Measurements from ENCODE around the gene KRTAP10-3. TPM values are rescaled to one million over a fixed set of nuclear protein-coding genes. Genes with fewer than 3 reads are reported as not detected.

The KRTAP10-3 gene
- total RNA-seq, 1 experiment from 2014 or later = not detected

DNA sequence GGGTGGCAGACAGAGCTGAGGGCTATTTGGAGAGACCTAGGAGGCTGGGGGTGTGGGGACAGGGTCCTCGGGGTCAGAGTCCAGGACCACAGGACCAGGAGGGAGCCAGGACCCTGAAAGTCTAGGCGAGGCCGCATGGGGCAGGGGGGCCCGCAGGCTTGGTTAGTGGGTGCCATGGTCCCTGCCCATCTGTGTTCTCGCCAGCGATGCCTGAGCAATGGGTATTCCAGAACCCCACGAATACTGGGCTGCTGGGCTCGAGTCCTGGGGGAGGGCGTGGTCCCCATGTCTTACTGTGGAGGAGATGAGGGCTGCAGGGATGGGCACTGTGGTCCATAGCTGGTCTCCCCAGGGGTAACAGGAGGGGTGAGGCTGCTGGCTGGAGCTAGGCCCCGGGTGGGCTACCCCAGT, 31.7 kb upstream of the KRTAP10-3 start (continued):
- TF ChIP-seq, protein P1, sequence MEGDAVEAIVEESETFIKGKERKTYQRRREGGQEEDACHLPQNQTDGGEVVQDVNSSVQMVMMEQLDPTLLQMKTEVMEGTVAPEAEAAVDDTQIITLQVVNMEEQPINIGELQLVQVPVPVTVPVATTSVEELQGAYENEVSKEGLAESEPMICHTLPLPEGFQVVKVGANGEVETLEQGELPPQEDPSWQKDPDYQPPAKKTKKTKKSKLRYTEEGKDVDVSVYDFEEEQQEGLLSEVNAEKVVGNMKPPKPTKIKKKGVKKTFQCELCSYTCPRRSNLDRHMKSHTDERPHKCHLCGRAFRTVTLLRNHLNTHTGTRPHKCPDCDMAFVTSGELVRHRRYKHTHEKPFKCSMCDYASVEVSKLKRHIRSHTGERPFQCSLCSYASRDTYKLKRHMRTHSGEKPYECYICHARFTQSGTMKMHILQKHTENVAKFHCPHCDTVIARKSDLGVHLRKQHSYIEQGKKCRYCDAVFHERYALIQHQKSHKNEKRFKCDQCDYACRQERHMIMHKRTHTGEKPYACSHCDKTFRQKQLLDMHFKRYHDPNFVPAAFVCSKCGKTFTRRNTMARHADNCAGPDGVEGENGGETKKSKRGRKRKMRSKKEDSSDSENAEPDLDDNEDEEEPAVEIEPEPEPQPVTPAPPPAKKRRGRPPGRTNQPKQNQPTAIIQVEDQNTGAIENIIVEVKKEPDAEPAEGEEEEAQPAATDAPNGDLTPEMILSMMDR (IDR thresholded peaks at IDR 0.05 in 2 of 3, conservative IDR thresholded peaks at IDR 0.05 in 1 of 3; ENCODE audit: borderline replicate concordance in 1 of 3, insufficient read depth in 1 of 3, low read depth in 2 of 3, low read length in 2 of 3) = no peak
- TF ChIP-seq, protein P2, sequence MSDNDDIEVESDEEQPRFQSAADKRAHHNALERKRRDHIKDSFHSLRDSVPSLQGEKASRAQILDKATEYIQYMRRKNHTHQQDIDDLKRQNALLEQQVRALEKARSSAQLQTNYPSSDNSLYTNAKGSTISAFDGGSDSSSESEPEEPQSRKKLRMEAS (IDR thresholded peaks at IDR 0.05) = no peak
- TF ChIP-seq YY1 (IDR thresholded peaks at IDR 0.05; ENCODE audit: extremely low read depth, insufficient replicate concordance, low read depth, low read length) = no peak
- TF ChIP-seq POLR2AphosphoS5 (IDR thresholded peaks at IDR 0.05; ENCODE audit: low read depth, low read length) = no peak
- no peak for TF ChIP-seq EZH2phosphoT487 (IDR thresholded peaks at IDR 0.05; ENCODE audit: borderline replicate concordance)
- no peak for TF ChIP-seq SRF (IDR thresholded peaks at IDR 0.05; ENCODE audit: low read depth)

DNA sequence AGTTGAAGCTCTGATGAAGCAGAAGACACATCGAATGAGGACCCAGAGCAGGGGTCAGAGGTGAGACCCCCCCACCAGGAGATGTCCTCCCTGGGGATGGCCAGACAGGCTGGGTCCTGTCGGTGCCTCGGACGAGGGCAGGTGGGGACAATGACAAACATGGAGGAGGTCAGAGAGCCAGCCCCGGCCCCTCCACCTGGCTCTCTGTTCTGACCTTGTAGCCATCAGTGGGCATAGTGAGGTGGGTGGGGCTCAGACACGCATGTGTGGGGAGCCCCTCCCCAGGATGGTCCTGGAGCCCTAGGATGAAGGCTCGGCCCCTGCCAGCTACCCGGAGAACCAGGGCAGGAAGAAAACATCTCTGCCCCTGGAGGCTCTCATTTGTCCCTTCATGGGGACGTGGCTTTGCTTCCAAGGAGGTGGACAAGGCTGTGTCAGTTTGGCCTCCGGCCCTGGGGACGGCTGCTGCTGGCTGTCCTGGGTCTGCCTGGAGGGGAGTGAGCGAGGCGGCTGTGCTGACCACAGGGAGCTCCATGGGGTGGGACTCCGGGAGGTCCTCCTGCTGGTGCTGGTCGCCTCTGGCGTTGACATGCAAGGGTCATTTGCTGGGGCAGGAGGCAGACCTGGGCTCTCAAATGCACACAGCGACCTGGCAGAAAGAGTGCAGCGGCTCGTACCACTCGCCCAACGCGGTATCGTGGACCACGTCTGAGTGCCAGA, 31.2 kb upstream of the KRTAP10-3 start:
- Histone ChIP-seq H3K36me3 (ENCODE audit: control insufficient read depth in 1 of 2, insufficient read depth in 2 of 2, low read length in 2 of 2) (no peaks in the 10 kb centered on the region), H3K4me2 (ENCODE audit: low read length) (no peak overlapping the region), H3K27me3 (ENCODE audit: insufficient read depth, low read length) (peaks cover 16% of the 10 kb centered on the region), H3K4me3 (replicated peaks in 1 of 2; ENCODE audit: low read depth in 1 of 2, low read length in 2 of 2) (no peak overlapping the region), H3K4me1 (ENCODE audit: control insufficient read depth in 1 of 2, insufficient read depth in 2 of 2, low read length in 2 of 2) (no peaks in the 10 kb centered on the region), H3K27ac (ENCODE audit: low read depth, low read length) (no peak overlapping the region), H2AFZ (ENCODE audit: low read depth, low read length, poor library complexity, severe bottlenecking) (no peak overlapping the region), H3K9ac (ENCODE audit: low read length) (no peak overlapping the region), H3K79me2 (ENCODE audit: insufficient read depth, low read length) (no peaks in the 10 kb centered on the region), H4K20me1 (ENCODE audit: insufficient read depth) (no peaks in the 10 kb centered on the region), H3K9me2 (ENCODE audit: insufficient read depth) (no peaks in the 10 kb centered on the region), H3K9me3 (ENCODE audit: control insufficient read depth in 1 of 2, insufficient read depth in 1 of 2, low read depth in 1 of 2, low read length in 2 of 2) (no peaks in the 10 kb centered on the region)
- DNase-seq (ENCODE audit: low read depth, low spot score) = no peak
- no TSS peak for BruUV-seq (replicated peaks)
- ChIA-PET CTCF (no interaction called here), POLR2A (no interaction called here), RAD21 (ENCODE audit: low non-redundant PET in 1 of 2, low total read pairs in 2 of 2, uncharacterized antibody in 2 of 2, unreplicated experiment in 2 of 2) (no interaction called here)
- intact Hi-C loops (cut with micrococcal nuclease) = no loop called here
- TF ChIP-seq TCF7L2 (IDR thresholded peaks at IDR 0.05; ENCODE audit: borderline replicate concordance, extremely low read depth, insufficient read depth, insufficient read length) (no peak), CBX3 (IDR thresholded peaks at IDR 0.05; ENCODE audit: low read depth) (no peak)
- TF ChIP-seq, protein P2 (IDR thresholded peaks at IDR 0.05) = no peak
- ATAC-seq = no peak
